ENCODE data around the gene FBXW7.

DNA sequence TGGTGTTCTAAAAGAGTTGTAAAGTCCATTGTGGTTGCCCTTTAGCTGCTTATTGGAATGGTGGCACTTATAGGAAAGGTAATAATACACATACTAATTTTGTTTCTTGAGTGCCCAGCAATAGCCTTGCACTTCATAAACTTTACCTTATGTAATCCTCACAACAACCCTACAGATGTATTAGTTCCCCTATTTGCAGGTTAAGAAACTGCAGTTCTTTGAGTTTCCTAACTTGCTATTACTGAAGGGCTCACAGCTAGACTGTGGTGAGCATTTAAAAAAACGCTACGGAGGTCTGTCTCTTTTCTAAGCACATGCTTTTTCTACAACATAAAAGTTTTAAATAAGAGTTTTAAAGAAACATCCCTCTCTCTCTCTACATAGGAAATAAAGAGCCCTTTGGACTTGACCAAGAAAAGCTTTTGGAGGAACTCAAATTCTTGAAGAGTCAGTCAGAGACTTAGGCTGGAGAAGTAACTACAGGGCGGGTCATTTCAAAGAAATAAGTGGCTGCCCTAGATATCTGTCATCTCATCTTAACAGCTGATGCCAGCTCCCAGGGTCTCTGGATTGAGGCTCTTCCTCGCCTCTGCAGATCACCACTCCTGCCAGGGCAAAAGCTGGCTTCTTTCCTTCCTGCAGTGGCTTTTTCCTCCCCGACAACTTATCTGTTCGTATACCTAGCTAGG, 42.0 kb upstream of the FBXW7 start:
- TF ChIP-seq, protein P1, sequence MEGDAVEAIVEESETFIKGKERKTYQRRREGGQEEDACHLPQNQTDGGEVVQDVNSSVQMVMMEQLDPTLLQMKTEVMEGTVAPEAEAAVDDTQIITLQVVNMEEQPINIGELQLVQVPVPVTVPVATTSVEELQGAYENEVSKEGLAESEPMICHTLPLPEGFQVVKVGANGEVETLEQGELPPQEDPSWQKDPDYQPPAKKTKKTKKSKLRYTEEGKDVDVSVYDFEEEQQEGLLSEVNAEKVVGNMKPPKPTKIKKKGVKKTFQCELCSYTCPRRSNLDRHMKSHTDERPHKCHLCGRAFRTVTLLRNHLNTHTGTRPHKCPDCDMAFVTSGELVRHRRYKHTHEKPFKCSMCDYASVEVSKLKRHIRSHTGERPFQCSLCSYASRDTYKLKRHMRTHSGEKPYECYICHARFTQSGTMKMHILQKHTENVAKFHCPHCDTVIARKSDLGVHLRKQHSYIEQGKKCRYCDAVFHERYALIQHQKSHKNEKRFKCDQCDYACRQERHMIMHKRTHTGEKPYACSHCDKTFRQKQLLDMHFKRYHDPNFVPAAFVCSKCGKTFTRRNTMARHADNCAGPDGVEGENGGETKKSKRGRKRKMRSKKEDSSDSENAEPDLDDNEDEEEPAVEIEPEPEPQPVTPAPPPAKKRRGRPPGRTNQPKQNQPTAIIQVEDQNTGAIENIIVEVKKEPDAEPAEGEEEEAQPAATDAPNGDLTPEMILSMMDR (tag by site-specific recombination; IDR thresholded peaks at IDR 0.05), result no peak
- TF ChIP-seq ZNF311 (tag by site-specific recombination; IDR thresholded peaks at IDR 0.05; ENCODE audit: borderline replicate concordance) (no peak), YY1 (tag by site-specific recombination; IDR thresholded peaks at IDR 0.05) (no peak), SALL2 (tag by site-specific recombination; IDR thresholded peaks at IDR 0.05; ENCODE audit: borderline replicate concordance) (no peak), ZBTB1 (tag by site-specific recombination; IDR thresholded peaks at IDR 0.05) (no peak), SETDB1 (IDR thresholded peaks at IDR 0.05; ENCODE audit: insufficient read length, low read length) (no peak), ZBTB7A (tag by site-specific recombination; IDR thresholded peaks at IDR 0.05; ENCODE audit: low read depth) (no peak), ZNF433 (tag by site-specific recombination; IDR thresholded peaks at IDR 0.05; ENCODE audit: low read depth) (no peak), ZNF175 (tag by site-specific recombination; IDR thresholded peaks at IDR 0.05) (no peak), ZBTB48 (tag by site-specific recombination; IDR thresholded peaks at IDR 0.05) (no peak), ZBTB21 (tag by site-specific recombination; IDR thresholded peaks at IDR 0.05) (no peak), ZNF324 (tag by site-specific recombination; IDR thresholded peaks at IDR 0.05) (no peak)
- TF ChIP-seq, protein P2, sequence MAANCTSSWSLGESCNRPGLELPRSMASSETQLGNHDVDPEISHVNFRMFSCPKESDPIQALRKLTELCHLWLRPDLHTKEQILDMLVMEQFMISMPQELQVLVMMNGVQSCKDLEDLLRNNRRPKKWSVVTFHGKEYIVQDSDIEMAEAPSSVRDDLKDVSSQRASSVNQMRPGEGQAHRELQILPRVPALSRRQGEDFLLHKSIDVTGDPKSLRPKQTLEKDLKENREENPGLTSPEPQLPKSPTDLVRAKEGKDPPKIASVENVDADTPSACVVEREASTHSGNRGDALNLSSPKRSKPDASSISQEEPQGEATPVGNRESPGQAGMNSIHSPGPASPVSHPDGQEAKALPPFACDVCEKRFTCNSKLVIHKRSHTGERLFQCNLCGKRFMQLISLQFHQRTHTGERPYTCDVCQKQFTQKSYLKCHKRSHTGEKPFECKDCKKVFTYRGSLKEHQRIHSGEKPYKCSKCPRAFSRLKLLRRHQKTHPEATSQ (tag by site-specific recombination; IDR thresholded peaks at IDR 0.05), result no peak
- TF ChIP-seq, protein P3, sequence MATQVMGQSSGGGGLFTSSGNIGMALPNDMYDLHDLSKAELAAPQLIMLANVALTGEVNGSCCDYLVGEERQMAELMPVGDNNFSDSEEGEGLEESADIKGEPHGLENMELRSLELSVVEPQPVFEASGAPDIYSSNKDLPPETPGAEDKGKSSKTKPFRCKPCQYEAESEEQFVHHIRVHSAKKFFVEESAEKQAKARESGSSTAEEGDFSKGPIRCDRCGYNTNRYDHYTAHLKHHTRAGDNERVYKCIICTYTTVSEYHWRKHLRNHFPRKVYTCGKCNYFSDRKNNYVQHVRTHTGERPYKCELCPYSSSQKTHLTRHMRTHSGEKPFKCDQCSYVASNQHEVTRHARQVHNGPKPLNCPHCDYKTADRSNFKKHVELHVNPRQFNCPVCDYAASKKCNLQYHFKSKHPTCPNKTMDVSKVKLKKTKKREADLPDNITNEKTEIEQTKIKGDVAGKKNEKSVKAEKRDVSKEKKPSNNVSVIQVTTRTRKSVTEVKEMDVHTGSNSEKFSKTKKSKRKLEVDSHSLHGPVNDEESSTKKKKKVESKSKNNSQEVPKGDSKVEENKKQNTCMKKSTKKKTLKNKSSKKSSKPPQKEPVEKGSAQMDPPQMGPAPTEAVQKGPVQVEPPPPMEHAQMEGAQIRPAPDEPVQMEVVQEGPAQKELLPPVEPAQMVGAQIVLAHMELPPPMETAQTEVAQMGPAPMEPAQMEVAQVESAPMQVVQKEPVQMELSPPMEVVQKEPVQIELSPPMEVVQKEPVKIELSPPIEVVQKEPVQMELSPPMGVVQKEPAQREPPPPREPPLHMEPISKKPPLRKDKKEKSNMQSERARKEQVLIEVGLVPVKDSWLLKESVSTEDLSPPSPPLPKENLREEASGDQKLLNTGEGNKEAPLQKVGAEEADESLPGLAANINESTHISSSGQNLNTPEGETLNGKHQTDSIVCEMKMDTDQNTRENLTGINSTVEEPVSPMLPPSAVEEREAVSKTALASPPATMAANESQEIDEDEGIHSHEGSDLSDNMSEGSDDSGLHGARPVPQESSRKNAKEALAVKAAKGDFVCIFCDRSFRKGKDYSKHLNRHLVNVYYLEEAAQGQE (tag by site-specific recombination; IDR thresholded peaks at IDR 0.05), result no peak
